Stimulated activated CD4-positive, alpha-beta T cell treated with anti-CD3 and anti-CD28 coated beads, Interleukin-1b, Interleukin-23, amount 100 ng/mL, for 24 hours (primary cell): Measurements from ENCODE around the gene QSOX1.
"Not testable (repeated sequence)": the region's sequence is repeated elsewhere in the genome, so short reads cannot be mapped to it uniquely, and the experiment has no call there.

ENCODE experiments used
- DNase-seq, 4 experiments: peaks; one replicate each; pipeline ENCODE4 v3.0.0-alpha.2; 2020; ENCODE audit warnings: low read depth in 4 of 4, low spot score in 1 of 4

The QSOX1 gene, protein sequence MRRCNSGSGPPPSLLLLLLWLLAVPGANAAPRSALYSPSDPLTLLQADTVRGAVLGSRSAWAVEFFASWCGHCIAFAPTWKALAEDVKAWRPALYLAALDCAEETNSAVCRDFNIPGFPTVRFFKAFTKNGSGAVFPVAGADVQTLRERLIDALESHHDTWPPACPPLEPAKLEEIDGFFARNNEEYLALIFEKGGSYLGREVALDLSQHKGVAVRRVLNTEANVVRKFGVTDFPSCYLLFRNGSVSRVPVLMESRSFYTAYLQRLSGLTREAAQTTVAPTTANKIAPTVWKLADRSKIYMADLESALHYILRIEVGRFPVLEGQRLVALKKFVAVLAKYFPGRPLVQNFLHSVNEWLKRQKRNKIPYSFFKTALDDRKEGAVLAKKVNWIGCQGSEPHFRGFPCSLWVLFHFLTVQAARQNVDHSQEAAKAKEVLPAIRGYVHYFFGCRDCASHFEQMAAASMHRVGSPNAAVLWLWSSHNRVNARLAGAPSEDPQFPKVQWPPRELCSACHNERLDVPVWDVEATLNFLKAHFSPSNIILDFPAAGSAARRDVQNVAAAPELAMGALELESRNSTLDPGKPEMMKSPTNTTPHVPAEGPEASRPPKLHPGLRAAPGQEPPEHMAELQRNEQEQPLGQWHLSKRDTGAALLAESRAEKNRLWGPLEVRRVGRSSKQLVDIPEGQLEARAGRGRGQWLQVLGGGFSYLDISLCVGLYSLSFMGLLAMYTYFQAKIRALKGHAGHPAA

DNA sequence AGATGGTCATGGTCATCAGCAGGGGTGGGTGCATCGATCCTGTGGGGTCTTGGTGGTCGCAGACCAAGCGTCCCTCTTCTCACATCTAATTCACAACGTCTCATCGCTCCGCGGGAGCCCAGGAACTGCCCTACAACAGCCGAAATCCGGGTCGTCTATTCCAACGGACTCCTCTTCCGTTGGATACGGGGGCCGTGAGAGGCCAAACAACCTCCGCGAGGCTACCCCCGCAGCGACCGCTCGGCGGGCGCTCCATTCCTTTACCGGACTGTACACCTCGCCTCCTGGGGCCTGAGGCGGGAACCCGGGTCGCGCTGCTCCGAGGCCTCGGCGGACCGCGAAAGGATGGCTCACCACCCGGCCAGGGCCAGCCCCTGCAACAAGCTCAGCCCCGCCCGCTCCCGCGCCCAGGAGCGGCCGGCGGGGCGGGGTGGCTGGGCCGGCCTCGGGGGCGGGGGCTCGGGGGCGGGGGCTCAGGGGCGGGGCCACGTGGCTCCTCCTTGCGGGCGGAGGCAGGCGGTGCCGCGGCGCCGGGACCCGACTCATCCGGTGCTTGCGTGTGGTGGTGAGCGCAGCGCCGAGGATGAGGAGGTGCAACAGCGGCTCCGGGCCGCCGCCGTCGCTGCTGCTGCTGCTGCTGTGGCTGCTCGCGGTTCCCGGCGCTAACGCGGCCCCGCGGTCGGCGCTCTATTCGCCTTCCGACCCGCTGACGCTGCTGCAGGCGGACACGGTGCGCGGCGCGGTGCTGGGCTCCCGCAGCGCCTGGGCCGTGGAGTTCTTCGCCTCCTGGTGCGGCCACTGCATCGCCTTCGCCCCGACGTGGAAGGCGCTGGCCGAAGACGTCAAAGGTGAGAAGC lies at the start of gene QSOX1:
Gene QSOX1 (plus strand): TSS at position 545 of the 857 bp plus-strand sequence. CDS start 39 bp downstream, at position 584.
- peak; percentile 58 to 82 (median 74) for DNase-seq

DNA sequence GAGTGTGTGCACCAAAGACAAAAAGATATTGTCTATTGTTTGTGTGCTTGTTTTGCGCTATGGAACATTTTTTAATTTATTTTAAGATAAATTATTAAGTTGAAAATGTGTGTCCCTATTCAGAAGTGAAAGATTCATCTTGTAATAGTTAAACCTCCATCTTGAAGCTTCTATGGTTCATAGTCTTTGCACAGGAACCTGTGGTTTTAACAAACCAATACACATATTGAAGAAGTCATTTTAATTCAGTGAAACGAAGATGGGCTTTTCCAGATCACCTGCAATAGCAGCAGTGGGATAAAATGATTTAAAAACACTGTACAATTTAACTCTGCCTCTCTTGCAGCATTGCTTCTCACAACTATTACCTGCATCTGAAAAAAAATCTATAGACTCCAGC lies 42.6 kb upstream of the QSOX1 start:
- no peak for DNase-seq

DNA sequence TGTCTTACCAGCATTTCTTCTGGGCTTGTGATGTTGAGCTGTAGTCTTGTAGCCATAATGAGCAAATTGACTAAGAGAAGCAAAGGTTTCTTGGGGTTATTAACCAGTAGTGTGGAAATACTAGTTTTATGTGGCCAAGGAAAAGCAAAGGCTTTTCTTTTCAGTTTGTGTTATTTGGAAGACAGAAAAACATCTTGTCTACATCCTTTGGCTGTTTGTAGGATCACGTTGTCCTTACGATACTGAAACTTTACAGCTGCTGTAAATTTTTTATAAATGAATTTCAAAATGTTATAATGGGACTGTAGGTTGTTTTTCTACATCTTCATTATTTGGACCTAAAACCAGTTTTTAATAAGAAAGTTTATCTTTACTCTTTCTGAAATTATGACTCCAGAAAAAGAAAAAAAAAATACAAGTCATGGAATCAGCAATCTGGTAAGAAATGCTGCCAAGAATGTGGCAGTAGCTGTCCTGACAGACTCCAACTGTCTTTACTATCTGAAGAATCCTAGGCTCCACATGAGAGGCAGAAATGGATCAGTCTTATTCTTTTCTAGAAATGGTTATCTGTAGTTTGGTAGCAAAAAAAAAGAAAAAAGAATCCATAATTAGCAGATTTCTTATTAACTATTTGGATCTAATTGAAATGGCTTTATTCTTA lies 41.6 kb upstream of the QSOX1 start:
- DNase-seq, result no peak

DNA sequence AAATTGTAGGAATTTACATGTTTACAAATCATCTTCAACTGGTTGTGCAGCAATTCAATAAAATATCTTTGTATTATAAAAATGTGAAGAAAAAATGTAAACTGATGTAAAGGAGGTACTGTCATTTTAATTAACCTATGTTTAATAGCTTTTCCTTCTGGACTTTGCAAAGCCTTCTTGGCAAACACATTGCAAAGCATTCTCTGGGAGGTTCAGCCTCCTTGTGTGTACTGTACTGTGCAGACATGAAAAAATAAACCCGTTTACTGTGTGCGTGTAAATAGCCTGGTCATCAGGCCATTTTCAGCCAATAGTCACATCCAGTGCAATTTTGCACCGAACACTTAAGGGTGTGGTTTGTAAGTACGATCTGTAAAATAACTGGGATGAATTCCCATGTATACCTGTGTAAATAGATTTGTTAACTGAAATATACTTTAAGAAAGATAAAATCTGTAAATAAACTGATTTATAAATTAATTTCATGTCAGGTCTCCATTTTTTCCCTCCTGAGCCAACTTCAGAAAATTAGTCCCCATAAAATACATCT lies 40.2 kb upstream of the QSOX1 start:
- DNase-seq, result no peak

DNA sequence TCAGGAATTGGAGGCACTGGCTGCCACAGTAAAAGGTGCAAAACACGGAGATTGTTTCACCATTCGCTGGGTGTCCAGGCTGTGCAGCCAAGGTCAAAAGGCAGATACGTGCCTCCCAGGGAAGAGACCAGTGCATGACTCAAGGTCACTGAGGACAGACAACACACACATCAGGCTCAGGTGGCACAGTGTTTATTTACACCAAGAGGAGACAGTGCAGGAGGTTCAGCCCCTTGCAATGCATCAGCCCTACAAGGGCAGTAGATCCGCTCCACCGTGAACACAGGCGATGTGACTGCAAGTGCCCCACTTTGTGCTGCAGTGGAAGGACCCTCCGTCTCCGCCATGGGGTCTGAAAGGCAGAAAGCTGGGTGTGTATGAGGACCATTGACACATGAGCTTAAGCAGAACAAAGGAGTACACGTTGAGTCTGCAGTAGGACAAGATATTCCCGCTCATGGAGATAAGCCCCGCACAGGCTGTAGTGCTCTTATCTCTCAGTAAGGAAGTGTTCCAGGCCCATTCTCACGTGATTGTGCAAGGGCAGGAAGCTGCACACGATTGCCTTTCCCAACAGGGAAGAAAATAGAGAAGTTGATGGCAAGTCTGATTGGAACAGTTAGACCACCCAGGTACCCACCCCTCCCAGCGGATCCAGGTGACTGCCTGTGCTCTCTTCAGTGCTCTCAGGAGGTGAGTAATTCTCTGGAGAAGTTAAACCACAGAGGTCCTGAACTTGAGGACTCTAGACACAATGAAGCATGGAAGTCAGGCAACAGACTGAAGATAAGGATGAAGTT lies 37.5 kb upstream of the QSOX1 start:
- no peak for DNase-seq

DNA sequence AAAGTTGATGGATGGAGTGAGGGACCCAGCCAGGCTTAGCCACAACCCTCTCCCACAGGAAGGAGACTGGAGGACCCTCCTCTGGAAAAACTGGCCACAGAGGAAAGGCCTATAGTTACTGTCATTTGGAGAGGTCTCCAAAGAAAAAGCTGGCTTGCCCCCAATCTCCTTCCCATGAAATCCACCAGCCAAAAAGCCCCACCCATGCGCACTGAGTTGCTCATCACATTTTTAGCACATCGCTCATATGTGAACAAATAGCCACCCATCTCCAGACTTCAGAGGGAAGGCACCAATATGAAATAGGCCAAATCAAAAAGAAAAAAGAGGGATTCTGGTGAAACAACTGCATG lies 36.9 kb upstream of the QSOX1 start:
- DNase-seq, result no peak

DNA sequence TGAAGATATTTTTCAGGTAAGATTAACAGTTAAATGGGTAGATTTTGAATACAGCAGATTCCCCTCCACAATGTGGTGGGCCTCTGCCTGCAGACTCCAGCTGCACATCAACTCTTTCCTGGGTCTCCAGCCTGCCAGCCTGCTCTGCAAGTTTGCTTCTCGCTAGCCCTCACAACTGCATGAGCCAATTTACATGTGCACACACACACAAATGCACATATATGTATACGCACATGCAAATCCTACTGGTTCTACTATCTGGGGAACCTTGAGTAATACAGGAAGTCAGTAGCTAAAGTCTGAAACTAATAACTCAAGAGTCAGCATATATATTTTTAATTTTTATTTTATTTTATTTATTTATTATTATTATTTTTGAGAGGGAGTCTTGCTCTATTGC lies 34.8 kb upstream of the QSOX1 start:
- DNase-seq, result no peak

DNA sequence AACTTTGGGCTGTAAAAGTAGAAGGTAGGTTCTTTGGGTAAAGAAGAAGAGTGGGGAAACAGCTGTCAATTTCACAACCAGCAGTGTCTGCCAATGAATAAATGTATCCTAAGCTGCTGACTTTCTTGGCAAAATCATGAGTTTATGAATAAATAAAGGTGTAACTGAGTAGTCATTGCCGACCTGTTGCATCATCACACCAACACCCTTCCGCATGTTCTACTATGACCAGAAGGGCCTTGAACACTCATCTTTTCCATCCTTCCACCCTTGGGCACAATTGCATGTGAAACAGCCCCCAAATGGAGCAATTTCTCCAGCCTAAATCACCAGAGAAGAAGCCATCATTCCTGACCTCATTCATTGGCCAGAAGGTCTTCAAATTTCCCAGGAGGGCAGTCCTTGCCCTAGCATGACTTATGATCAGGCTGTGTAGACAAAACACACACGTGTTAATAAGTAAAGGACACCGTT lies 31.2 kb upstream of the QSOX1 start:
- no peak for DNase-seq

DNA sequence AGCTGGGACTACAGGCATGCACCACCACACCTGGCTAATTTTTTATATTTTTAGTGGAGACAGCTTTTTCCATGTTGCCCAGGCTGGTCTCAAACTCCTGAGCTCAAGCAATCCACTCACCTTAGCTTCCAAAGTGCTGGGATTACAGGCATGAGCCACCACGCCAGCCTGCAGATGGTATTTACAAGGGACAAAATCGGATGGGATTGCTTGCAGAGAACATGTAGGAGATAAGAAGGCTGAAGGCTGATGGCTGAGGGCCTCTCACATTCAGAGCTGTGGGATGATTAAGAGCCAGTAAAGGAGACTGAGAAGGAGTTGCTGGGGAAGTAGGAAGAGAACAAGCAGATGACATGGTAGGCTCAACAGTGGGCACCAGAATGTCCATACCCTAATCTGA lies 24.0 kb upstream of the QSOX1 start:
- DNase-seq, result no peak

DNA sequence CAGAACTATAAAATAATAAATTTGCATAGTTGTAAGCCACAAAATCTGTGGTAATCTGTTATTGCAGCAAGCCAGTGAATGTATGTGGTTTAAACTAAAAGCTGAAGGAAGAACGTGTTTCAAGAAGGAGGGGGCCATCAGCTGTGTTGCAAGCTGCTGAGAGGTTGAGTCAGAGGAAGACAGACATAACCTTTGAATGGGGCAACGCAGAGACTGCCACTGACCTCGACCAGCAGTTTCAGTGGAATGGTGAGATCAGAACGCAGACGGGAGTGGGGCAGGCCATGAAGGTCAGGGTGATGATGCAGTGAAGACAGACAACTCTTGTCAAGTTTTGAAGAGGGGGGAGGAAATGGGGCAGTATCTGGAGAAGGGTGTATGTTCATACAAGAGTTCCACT lies 23.2 kb upstream of the QSOX1 start:
- no peak for DNase-seq

DNA sequence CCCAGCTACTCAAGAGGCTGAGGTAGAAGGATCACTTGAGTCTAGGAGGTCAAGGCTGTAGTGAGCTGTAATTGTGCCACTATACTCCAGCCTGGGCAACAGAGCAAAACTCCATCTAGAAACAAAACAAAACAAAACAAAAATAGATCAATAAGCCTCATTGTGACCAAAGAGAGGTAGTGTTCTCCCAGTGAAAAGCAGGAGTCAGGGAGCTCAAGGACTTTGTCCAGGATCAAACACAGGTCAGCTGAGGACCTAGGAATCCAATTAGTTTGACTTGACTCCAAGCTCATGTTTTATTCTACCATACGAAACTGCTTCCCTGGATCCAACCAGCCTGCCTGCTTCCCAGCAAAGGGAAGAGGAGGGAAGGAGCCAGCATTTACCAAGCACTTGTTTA lies 21.5 kb upstream of the QSOX1 start:
- no peak for DNase-seq

DNA sequence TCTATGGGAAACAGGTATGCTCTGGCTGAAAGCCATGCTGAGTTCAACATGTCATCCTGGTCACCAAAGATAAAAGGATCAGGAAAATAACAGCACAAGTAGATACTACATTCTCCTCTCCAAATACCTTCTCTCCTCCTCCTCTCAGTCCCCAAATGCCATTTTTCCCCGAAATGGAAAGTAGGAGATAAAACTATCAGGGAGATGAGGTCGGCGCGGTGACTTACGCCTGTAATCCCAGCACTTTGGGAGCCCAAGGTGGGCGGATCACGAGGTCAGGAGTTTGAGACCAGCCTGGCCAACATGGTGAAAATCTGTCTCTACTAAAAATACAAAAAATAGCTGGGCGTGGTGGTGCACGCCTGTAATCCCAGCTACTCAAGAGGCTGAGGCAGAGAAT lies 21.0 kb upstream of the QSOX1 start:
- DNase-seq, result not testable (repeated sequence)

DNA sequence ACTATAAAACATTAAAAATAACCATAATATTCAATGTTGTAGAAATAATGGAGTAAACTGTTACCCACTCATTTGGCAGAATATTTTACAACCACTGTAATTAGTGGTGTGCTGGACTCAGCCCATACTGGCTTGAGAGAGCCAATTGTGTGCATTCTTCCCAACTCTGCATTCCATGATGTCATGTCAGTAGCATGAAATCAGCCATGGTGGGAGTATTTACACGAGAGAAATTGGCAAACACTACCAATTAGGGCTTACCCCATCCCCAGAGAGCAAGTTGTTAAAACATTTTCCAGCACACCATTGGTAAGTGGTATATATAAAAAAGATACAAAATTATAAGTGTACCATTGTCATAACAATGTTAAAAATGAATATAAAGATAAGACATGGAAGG lies 19.1 kb upstream of the QSOX1 start:
- DNase-seq, result no peak

DNA sequence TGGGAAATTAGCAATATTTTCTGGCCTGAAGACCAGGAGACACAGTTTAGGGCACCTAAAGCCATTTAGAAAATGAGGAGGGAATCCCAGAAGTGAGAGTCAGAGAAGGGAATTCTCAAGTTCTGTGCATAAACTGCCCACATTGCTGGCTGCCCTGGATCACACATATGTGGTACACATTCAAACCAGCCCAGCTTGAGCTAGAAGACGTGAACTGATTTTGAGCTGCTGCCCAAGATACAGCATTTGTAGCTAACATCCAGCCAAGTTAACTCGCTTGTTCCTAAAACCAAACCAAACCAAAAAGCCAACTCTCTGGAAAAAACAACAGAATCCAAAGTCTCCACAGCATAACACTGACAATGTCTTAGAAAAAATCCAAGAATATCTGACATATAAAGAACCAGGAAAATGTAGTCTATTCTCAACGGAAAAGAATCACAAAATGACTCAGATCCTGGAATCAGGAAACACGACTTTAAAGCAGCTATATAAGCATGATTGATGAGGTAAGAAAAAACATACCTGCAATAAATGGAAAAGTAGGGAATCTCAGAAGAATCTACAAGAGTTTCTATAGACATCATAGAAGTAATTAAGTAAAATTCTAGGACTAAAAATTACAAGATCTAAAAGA lies 18.2 kb upstream of the QSOX1 start:
- no peak for DNase-seq

DNA sequence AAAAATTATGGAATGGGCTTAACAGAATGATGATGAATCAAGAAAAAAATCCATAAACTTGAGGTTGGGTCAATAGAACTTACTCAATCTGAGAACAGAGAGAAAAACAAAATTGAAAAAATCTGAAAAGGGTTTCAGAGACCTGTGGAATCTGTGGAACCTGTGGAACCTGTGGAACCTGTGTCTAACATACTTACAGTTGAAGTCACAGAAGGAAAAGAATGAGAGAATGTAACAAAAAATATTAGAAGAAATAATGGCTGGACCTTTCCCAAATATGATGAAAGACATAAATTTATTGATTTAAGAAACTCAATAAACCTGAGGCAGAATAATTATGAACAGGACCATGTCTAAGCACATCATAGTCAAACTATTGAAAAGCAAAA lies 17.7 kb upstream of the QSOX1 start:
- no peak for DNase-seq

DNA sequence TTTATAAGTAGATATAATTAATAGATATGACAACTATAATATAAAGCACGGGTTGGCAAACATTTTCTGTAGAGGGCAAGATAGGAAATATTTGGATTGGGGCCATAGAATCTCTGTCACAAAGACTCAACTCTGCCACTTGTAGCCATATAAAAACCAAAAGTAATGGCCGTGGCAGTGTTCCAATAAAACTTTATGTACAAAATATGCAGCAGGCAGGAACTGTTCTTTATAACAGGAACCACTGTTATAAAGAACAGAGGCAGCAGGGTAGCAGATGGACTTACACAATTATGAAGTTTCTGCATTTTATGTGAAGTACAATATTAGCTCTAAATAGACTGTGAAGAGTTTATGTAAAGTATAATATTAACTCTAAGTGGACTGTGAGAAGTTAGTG lies 16.9 kb upstream of the QSOX1 start:
- no peak for DNase-seq

DNA sequence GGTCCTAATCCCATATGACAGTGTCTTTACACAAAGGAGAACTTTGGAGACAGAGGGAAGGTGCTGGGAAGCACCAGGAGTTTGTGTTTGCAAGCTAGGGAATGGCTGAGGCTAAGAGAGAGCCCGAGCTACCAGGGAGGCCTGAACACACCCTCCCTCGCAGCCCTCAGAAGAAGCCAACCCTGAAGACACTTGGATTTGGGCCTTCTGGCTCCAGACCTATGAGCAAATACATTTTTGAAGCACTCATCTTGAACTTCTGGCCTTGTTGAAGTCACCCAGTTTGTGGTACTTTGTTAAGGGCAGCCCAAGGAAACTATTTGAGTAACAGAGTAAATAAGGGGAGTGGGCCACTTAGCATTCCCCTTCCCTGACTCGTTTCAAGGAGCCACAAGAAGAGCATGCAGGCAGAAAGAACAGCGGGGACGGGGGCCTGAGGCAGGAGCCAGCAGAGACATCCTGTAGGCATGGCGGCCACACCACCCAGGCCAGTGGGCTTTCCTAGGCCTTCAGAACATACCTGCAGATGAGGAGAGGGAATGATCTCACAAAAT lies 13.2 kb upstream of the QSOX1 start:
- DNase-seq, result no peak

DNA sequence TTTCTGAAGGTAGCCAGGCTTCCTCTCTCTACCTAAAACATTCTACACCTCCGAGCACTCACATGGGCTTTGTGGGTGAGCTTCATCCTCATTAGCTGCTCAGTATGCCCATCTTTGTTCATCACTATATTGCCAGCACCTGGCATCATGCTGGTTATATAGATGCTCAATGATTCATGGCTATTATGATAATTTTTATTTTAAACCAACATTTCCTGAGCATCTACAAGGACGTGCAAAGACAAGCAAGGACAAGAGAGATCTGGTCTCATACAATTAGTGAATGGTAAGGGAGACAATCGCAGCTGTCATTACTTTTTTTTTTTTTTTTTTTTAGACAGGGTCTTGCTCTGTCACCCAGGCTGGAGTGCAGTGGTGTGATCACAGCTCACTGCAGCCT lies 11.3 kb upstream of the QSOX1 start:
- DNase-seq, result no peak

DNA sequence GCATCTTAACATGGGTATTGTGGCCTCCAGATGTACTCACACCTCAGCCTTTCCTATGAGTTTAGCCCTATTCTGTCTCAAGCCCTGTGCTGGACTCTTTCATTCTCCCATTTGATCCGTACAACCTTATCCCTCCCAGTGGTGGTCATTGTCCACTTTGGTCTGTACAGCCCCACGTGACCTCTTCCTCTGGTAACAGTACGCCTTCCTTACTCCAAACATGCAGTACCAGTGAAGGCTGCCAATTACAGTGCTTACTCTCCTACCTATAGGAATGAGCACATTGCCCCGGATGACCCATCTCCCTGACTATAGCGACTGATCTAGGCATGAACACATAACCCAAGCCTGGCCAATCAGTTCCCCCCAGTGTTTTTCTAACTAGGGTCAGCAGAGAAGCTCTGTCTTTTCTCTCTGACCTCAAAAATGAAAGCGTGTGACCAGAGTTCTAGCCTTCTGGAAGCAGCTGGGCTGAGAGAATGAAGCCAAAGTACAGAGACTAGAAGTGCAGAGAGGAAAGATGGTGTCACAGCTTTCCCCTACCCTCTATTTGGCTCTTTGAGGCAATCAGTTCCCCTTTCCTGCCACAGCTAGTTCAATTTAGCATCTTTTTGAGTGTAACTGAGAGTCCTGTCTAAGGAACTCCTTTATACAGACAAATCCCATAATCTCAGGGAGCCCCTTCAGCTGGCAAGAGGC lies 9.9 kb upstream of the QSOX1 start:
- no peak for DNase-seq
